Measurements from ENCODE around the gene LRWD1.

Gene LRWD1

GRCh38 chr7:102432442-102433218 is 32.2 kb upstream of the LRWD1 start:
- Mint-ChIP-seq H3K4me3 (peak overlapping the region; percentile 71), H3K9me3 (no peaks in the 10 kb centered on the region), H3K27ac (peak overlapping the region; percentile 90), H3K27me3 (no peaks in the 10 kb centered on the region), H3K4me1 (peaks cover 65% of the 10 kb centered on the region), H3K36me3 (ENCODE audit: low read depth) (peaks cover 10% of the 10 kb centered on the region)
- DNase-seq (no peak), ATAC-seq (peak; percentile 17)

GRCh38 chr7:102433219-102434038 is 31.4 kb upstream of the LRWD1 start, which contains the start of gene ORAI2:
Gene ORAI2 (plus strand): TSS chr7:102433575. CDS start chr7:102438957, 5,382 bp downstream.
- Mint-ChIP-seq H3K27me3 (no peaks in the 10 kb centered on the region), H3K36me3 (ENCODE audit: low read depth) (peaks cover 8% of the 10 kb centered on the region), H3K4me3 (peak within 1 kb of the TSS; percentile 89), H3K27ac (peak within 1 kb of the TSS; percentile 90), H3K9me3 (no peaks in the 10 kb centered on the region), H3K4me1 (peaks cover 57% of the 10 kb centered on the region)
- DNase-seq = peak; percentile 92
- peak; percentile 57 for ATAC-seq

- Mint-ChIP-seq H3K4me3 (peak overlapping the region; percentile 89), H3K4me1 (peaks cover 54% of the 10 kb centered on the region), H3K27me3 (no peaks in the 10 kb centered on the region), H3K27ac (peak overlapping the region; percentile 85), H3K36me3 (ENCODE audit: low read depth) (peaks cover 8% of the 10 kb centered on the region), H3K9me3 (no peaks in the 10 kb centered on the region)
- DNase-seq (no peak), ATAC-seq (peak; percentile 22)
Observed at GRCh38 chr7:102434039-102434486, 30.7 kb upstream of the LRWD1 start.

- Mint-ChIP-seq H3K36me3 (ENCODE audit: low read depth) (peaks cover 5% of the 10 kb centered on the region), H3K27ac (no peak overlapping the region), H3K4me3 (no peak overlapping the region), H3K4me1 (peaks cover 37% of the 10 kb centered on the region), H3K9me3 (no peaks in the 10 kb centered on the region), H3K27me3 (no peaks in the 10 kb centered on the region)
- ATAC-seq = no peak
- DNase-seq = no peak
Observed at GRCh38 chr7:102436118-102436517, 28.7 kb upstream of the LRWD1 start.

- DNase-seq (no peak), ATAC-seq (no peak)
Observed at GRCh38 chr7:102439963-102440795, 24.6 kb upstream of the LRWD1 start.

GRCh38 chr7:102444961-102445673 is 19.7 kb upstream of the LRWD1 start:
- Mint-ChIP-seq H3K4me1 (peaks cover 17% of the 10 kb centered on the region), H3K27ac (peak overlapping the region; percentile 77), H3K36me3 (ENCODE audit: low read depth) (peaks cover 14% of the 10 kb centered on the region), H3K9me3 (no peaks in the 10 kb centered on the region), H3K27me3 (no peaks in the 10 kb centered on the region), H3K4me3 (peak overlapping the region; percentile 47)
- no peak for DNase-seq
- no peak for ATAC-seq

More at GRCh38 chr7:102439963-102440795, 24.6 kb upstream of the LRWD1 start:
- Mint-ChIP-seq H3K9me3 (no peaks in the 10 kb centered on the region), H3K27ac (no peak overlapping the region), H3K4me3 (no peak overlapping the region), H3K36me3 (ENCODE audit: low read depth) (peaks cover 12% of the 10 kb centered on the region), H3K4me1 (peaks cover 22% of the 10 kb centered on the region), H3K27me3 (no peaks in the 10 kb centered on the region)

- no peaks in the 10 kb centered on the region for H3K27me3 Mint-ChIP-seq
- no peak overlapping the region for H3K4me3 Mint-ChIP-seq
- no peak overlapping the region for H3K27ac Mint-ChIP-seq
- H3K36me3 Mint-ChIP-seq (ENCODE audit: low read depth) = peaks cover 14% of the 10 kb centered on the region
- DNase-seq (no peak), ATAC-seq (no peak)
- no peaks in the 10 kb centered on the region for H3K9me3 Mint-ChIP-seq
- peaks cover 18% of the 10 kb centered on the region for H3K4me1 Mint-ChIP-seq
Observed at GRCh38 chr7:102445674-102446071, 19.1 kb upstream of the LRWD1 start.

- H3K4me1 Mint-ChIP-seq = peaks cover 18% of the 10 kb centered on the region
- no peaks in the 10 kb centered on the region for H3K9me3 Mint-ChIP-seq
- H3K27ac Mint-ChIP-seq = no peak overlapping the region
- no peaks in the 10 kb centered on the region for H3K27me3 Mint-ChIP-seq
- no peak overlapping the region for H3K4me3 Mint-ChIP-seq
- DNase-seq = no peak
- ATAC-seq = no peak
- H3K36me3 Mint-ChIP-seq (ENCODE audit: low read depth) = peaks cover 12% of the 10 kb centered on the region
Observed at GRCh38 chr7:102446387-102447156, 18.2 kb upstream of the LRWD1 start.

- ATAC-seq (no peak), DNase-seq (no peak)
- Mint-ChIP-seq H3K27ac (no peak overlapping the region), H3K4me1 (peaks cover 14% of the 10 kb centered on the region), H3K9me3 (no peaks in the 10 kb centered on the region), H3K4me3 (no peak overlapping the region), H3K36me3 (ENCODE audit: low read depth) (peaks cover 11% of the 10 kb centered on the region), H3K27me3 (no peaks in the 10 kb centered on the region)
Observed at GRCh38 chr7:102447311-102447710, 17.5 kb upstream of the LRWD1 start.

- H3K4me3 Mint-ChIP-seq = no peak overlapping the region
- ATAC-seq (no peak), DNase-seq (no peak)
- peaks cover 8% of the 10 kb centered on the region for H3K4me1 Mint-ChIP-seq
- H3K36me3 Mint-ChIP-seq (ENCODE audit: low read depth) = peaks cover 11% of the 10 kb centered on the region
- no peaks in the 10 kb centered on the region for H3K9me3 Mint-ChIP-seq
- no peak overlapping the region for H3K27ac Mint-ChIP-seq
- H3K27me3 Mint-ChIP-seq = no peaks in the 10 kb centered on the region
Observed at GRCh38 chr7:102449136-102449535, 15.6 kb upstream of the LRWD1 start.

GRCh38 chr7:102450242-102450641 is 14.5 kb upstream of the LRWD1 start:
- peaks cover 4% of the 10 kb centered on the region for H3K4me1 Mint-ChIP-seq
- no peaks in the 10 kb centered on the region for H3K27me3 Mint-ChIP-seq
- H3K9me3 Mint-ChIP-seq = no peaks in the 10 kb centered on the region
- H3K36me3 Mint-ChIP-seq (ENCODE audit: low read depth) = peaks cover 7% of the 10 kb centered on the region
- no peak overlapping the region for H3K4me3 Mint-ChIP-seq
- ATAC-seq = peak; percentile 71
- peak; percentile 41 for DNase-seq
- no peak overlapping the region for H3K27ac Mint-ChIP-seq

- Mint-ChIP-seq H3K36me3 (ENCODE audit: low read depth) (peaks cover 6% of the 10 kb centered on the region), H3K27me3 (no peaks in the 10 kb centered on the region), H3K27ac (no peak overlapping the region), H3K4me1 (peaks cover 2% of the 10 kb centered on the region), H3K9me3 (no peaks in the 10 kb centered on the region), H3K4me3 (no peak overlapping the region)
- DNase-seq (no peak), ATAC-seq (no peak)
Observed at GRCh38 chr7:102451371-102452054, 13.3 kb upstream of the LRWD1 start.

- DNase-seq = no peak
- H3K27me3 Mint-ChIP-seq = no peaks in the 10 kb centered on the region
- H3K36me3 Mint-ChIP-seq (ENCODE audit: low read depth) = peaks cover 4% of the 10 kb centered on the region
- no peak overlapping the region for H3K4me3 Mint-ChIP-seq
- no peak for ATAC-seq
- peaks cover 2% of the 10 kb centered on the region for H3K4me1 Mint-ChIP-seq
- H3K9me3 Mint-ChIP-seq = no peaks in the 10 kb centered on the region
- no peak overlapping the region for H3K27ac Mint-ChIP-seq
Observed at GRCh38 chr7:102452451-102452850, 12.3 kb upstream of the LRWD1 start.
